ENCODE data around the gene SLC30A4. TPM values are rescaled to one million over a fixed set of nuclear protein-coding genes. Genes with fewer than 3 reads are reported as not detected.

SLC30A4 gene
- polyA plus RNA-seq, 3 donors = 0.05 to 0.21 (median 0.17) TPM

- H3K27ac Mint-ChIP-seq = peak overlapping the region in 1 of 7 donors; percentile 30
- intact Hi-C loops (cut with micrococcal nuclease) = no loop called here
- H3K27me3 Mint-ChIP-seq (ENCODE audit: low read depth in 3 of 3) = peaks cover 0 to 6% (median 2%) of the 10 kb centered on the region in 3 donors
- no peak for DNase-seq
- Histone ChIP-seq H4K20me1 (ENCODE audit: insufficient read depth, low read length) (no peaks in the 10 kb centered on the region), H3K79me2 (ENCODE audit: insufficient read depth, low read length) (no peaks in the 10 kb centered on the region), H3K27ac (ENCODE audit: low read depth in 1 of 2, low read length in 2 of 2) (no peak overlapping the region), H3K4me3 (replicated peaks in 1 of 3; ENCODE audit: low read depth in 2 of 3, low read length in 3 of 3) (no peak overlapping the region), H3K9me3 (replicated peaks in 1 of 2; ENCODE audit: control insufficient read depth in 1 of 2, insufficient read depth in 1 of 2, low read length in 2 of 2) (no peaks in the 10 kb centered on the region), H3K4me2 (replicated peaks; ENCODE audit: extremely low read depth, low read length, poor library complexity, severe bottlenecking) (no peak overlapping the region), H2AFZ (ENCODE audit: insufficient read depth, low read depth, low read length, poor library complexity, severe bottlenecking) (no peak overlapping the region), H3K27me3 (ENCODE audit: control insufficient read depth in 2 of 2, insufficient read depth in 2 of 2, low read length in 2 of 2) (no peaks in the 10 kb centered on the region), H3K4me1 (ENCODE audit: control insufficient read depth in 1 of 2, insufficient read depth in 2 of 2, low read length in 2 of 2) (peaks cover 12 to 16% of the 10 kb centered on the region in 2 donors), H3K36me3 (replicated peaks in 1 of 2; ENCODE audit: control insufficient read depth in 1 of 2, insufficient read depth in 2 of 2, low read length in 2 of 2) (no peaks in the 10 kb centered on the region), H3K9ac (ENCODE audit: insufficient read depth, low read length, poor library complexity, severe bottlenecking) (no peak overlapping the region)
- H3K9me3 Mint-ChIP-seq = peaks cover 0 to 7% (median 0%) of the 10 kb centered on the region in 7 donors
- TF ChIP-seq CTCF (IDR thresholded peaks at IDR 0.05) = no peak
- H3K4me3 Mint-ChIP-seq = no peak overlapping the region
- 60% methylated on average over 1 of the region's 8 CpGs for WGBS (ENCODE audit: insufficient coverage)
- peaks cover 0 to 5% of the 10 kb centered on the region in 2 donors for H3K36me3 Mint-ChIP-seq
- H3K4me1 Mint-ChIP-seq = peaks cover 23% of the 10 kb centered on the region
Observed at GRCh38 chr15:45441686-45442085, 80.9 kb downstream of the SLC30A4 start.

- Mint-ChIP-seq H3K27me3 (ENCODE audit: low read depth in 3 of 3) (peaks cover 0 to 6% (median 2%) of the 10 kb centered on the region in 3 donors), H3K4me1 (peaks cover 17% of the 10 kb centered on the region)
- TF ChIP-seq CTCF (IDR thresholded peaks at IDR 0.05) = no peak
Observed at GRCh38 chr15:45441036-45441435, 81.5 kb downstream of the SLC30A4 start.

More at GRCh38 chr15:45441036-45441435, 81.5 kb downstream of the SLC30A4 start:
- Histone ChIP-seq H3K79me2 (ENCODE audit: insufficient read depth, low read length) (no peaks in the 10 kb centered on the region), H3K9me3 (replicated peaks in 1 of 2; ENCODE audit: control insufficient read depth in 1 of 2, insufficient read depth in 1 of 2, low read length in 2 of 2) (no peaks in the 10 kb centered on the region), H2AFZ (ENCODE audit: insufficient read depth, low read depth, low read length, poor library complexity, severe bottlenecking) (no peak overlapping the region), H3K4me3 (replicated peaks in 1 of 3; ENCODE audit: low read depth in 2 of 3, low read length in 3 of 3) (no peak overlapping the region), H3K4me2 (replicated peaks; ENCODE audit: extremely low read depth, low read length, poor library complexity, severe bottlenecking) (no peak overlapping the region), H3K9ac (ENCODE audit: insufficient read depth, low read length, poor library complexity, severe bottlenecking) (no peak overlapping the region), H3K27ac (ENCODE audit: low read depth in 1 of 2, low read length in 2 of 2) (no peak overlapping the region), H4K20me1 (ENCODE audit: insufficient read depth, low read length) (no peaks in the 10 kb centered on the region), H3K27me3 (ENCODE audit: control insufficient read depth in 2 of 2, insufficient read depth in 2 of 2, low read length in 2 of 2) (no peaks in the 10 kb centered on the region), H3K36me3 (replicated peaks in 1 of 2; ENCODE audit: control insufficient read depth in 1 of 2, insufficient read depth in 2 of 2, low read length in 2 of 2) (no peaks in the 10 kb centered on the region), H3K4me1 (ENCODE audit: control insufficient read depth in 1 of 2, insufficient read depth in 2 of 2, low read length in 2 of 2) (peaks cover 12 to 15% of the 10 kb centered on the region in 2 donors)
- Mint-ChIP-seq H3K9me3 (peaks cover 0 to 7% (median 0%) of the 10 kb centered on the region in 7 donors), H3K27ac (no peak overlapping the region), H3K36me3 (peaks cover 0 to 5% of the 10 kb centered on the region in 2 donors), H3K4me3 (no peak overlapping the region)
- intact Hi-C loops (cut with micrococcal nuclease) = no loop called here
- DNase-seq = no peak
